Colonic mucosa (tissue), 4 donors: ENCODE results near the gene GRHL3. TPM values are rescaled to one million over a fixed set of nuclear protein-coding genes. Genes with fewer than 3 reads are reported as not detected.

Experiments used
- DNase-seq: peaks from one replicate; pipeline ENCODE4 v3.0.0-alpha.2; 2020
- H3K27ac ChIP-seq: fragments of 200-600 bp; one replicate; pipeline ENCODE4 v1.8.0; 2021
- H3K27me3 ChIP-seq: fragments of 200-600 bp; one replicate; pipeline ENCODE4 v1.8.0; 2021
- H3K36me3 ChIP-seq: fragments of 200-600 bp; one replicate; pipeline ENCODE4 v1.8.0; 2021
- H3K4me1 ChIP-seq: fragments of 200-600 bp; one replicate; pipeline ENCODE4 v1.8.0; 2021; ENCODE audit warnings: mild to moderate bottlenecking
- H3K4me3 ChIP-seq: fragments of 200-600 bp; one replicate; pipeline ENCODE4 v1.8.0; 2021
- H3K9ac ChIP-seq, 2 donors: one replicate each; pipeline ENCODE4 v1.7.0; 2013; ENCODE audit warnings: control low read depth in 2 of 2, low read depth in 2 of 2, low read length in 2 of 2
- H3K9me3 ChIP-seq: fragments of 200-600 bp; one replicate; pipeline ENCODE4 v1.8.0; 2021
- CTCF ChIP-seq: fragments of 200-600 bp; IDR thresholded peaks from one replicate; pipeline ENCODE4 v1.8.0; 2022; ENCODE audit warnings: antibody characterized with exemption, mild to moderate bottlenecking
- intact Hi-C: fragments of 100-400 bp; cut with DNase I; formaldehyde crosslinking; loops from one replicate; pipeline ENCODE4 v1.14.1; 2022
- total RNA-seq, 2 donors: library from RNA; stranded (reverse); fragmentation: NEBNext Ultra II Directional in 1 of 2; extraction: Animal tissue kit (Norgen Biotek cat#: 25700) in 1 of 2; gene quantifications; one replicate each; pipeline ENCODE4 v1.2.1, GENCODE V29; 2021
- donor health status: healthy.
- donor health status: DM: no; HTN: no; CAD: no.
- donor health status: DM: no; HTN: no; CAD: no.

Gene GRHL3
- total RNA-seq, 2 donors from 2014 or later, result 0.64 to 1.5 TPM

- Histone ChIP-seq H3K4me1 (no peaks in the 10 kb centered on the region), H3K9ac (no peak overlapping the region), H3K4me3 (no peak overlapping the region), H3K36me3 (no peaks in the 10 kb centered on the region), H3K27ac (no peak overlapping the region), H3K9me3 (no peaks in the 10 kb centered on the region), H3K27me3 (no peaks in the 10 kb centered on the region)
- intact Hi-C loops, result no loop called here
- no peak for TF ChIP-seq CTCF
- DNase-seq, result no peak
Measured at GRCh38 chr1:24351247-24351646, 32.1 kb downstream of the GRHL3 start.

- no peaks in the 10 kb centered on the region for H3K36me3 ChIP-seq
- H3K4me1 ChIP-seq, result no peaks in the 10 kb centered on the region
- no peaks in the 10 kb centered on the region for H3K27me3 ChIP-seq
- intact Hi-C loops, result no loop called here
- no peaks in the 10 kb centered on the region for H3K9me3 ChIP-seq
- TF ChIP-seq CTCF, result no peak
- no peak overlapping the region for H3K27ac ChIP-seq
- H3K4me3 ChIP-seq, result no peak overlapping the region
- no peak overlapping the region for H3K9ac ChIP-seq
- DNase-seq, result no peak
Measured at GRCh38 chr1:24351918-24352627, 32.9 kb downstream of the GRHL3 start.

- Histone ChIP-seq H3K9ac (no peak overlapping the region), H3K4me3 (no peak overlapping the region), H3K9me3 (no peaks in the 10 kb centered on the region), H3K4me1 (no peaks in the 10 kb centered on the region), H3K27me3 (no peaks in the 10 kb centered on the region), H3K36me3 (no peaks in the 10 kb centered on the region), H3K27ac (no peak overlapping the region)
- intact Hi-C loops, result no loop called here
- DNase-seq, result no peak
- no peak for TF ChIP-seq CTCF
Measured at GRCh38 chr1:24353292-24353891, 34.2 kb downstream of the GRHL3 start.

- DNase-seq, result no peak
- Histone ChIP-seq H3K4me1 (no peaks in the 10 kb centered on the region), H3K9ac (no peak overlapping the region), H3K27ac (no peak overlapping the region), H3K4me3 (no peak overlapping the region), H3K27me3 (no peaks in the 10 kb centered on the region), H3K9me3 (no peaks in the 10 kb centered on the region), H3K36me3 (no peaks in the 10 kb centered on the region)
- no peak for TF ChIP-seq CTCF
- intact Hi-C loops, result no loop called here
Measured at GRCh38 chr1:24355466-24355865, 36.3 kb downstream of the GRHL3 start.

- H3K27ac ChIP-seq, result no peak overlapping the region
- no peaks in the 10 kb centered on the region for H3K4me1 ChIP-seq
- DNase-seq, result no peak
- no peak overlapping the region for H3K4me3 ChIP-seq
- no peak for TF ChIP-seq CTCF
- no peaks in the 10 kb centered on the region for H3K36me3 ChIP-seq
- no peaks in the 10 kb centered on the region for H3K27me3 ChIP-seq
- H3K9me3 ChIP-seq, result no peaks in the 10 kb centered on the region
- intact Hi-C loops, result no loop called here
- no peak overlapping the region for H3K9ac ChIP-seq
Measured at GRCh38 chr1:24357038-24357437, 37.9 kb downstream of the GRHL3 start.
